Trophoblast cell (in vitro differentiated cells and primary cell): ENCODE results near the gene TP53AIP1.

Source experiments
- DNase-seq, 2 donors: peaks; one replicate each; pipeline ENCODE4 v3.0.0-alpha.2; 2016
- H2AFZ ChIP-seq: 2 replicates; pipeline ENCODE4 v1.6.1; 2013; ENCODE audit warnings: low read length, moderate library complexity, mild to moderate bottlenecking; ENCODE audit not compliant: insufficient read depth, poor library complexity
- H2AK5ac ChIP-seq: 2 replicates; pipeline ENCODE4 v1.6.1; 2013; ENCODE audit warnings: mild to moderate bottlenecking, low read length
- H2BK120ac ChIP-seq: 2 replicates; pipeline ENCODE4 v1.6.1; 2013; ENCODE audit warnings: low read length, mild to moderate bottlenecking, moderate library complexity; ENCODE audit not compliant: insufficient read depth, poor library complexity
- H2BK12ac ChIP-seq: 2 replicates; pipeline ENCODE4 v1.6.1; 2013; ENCODE audit warnings: mild to moderate bottlenecking, low read length, moderate library complexity
- H2BK5ac ChIP-seq: 2 replicates; pipeline ENCODE4 v1.6.1; 2013; ENCODE audit warnings: low read length, low read depth, moderate library complexity, mild to moderate bottlenecking; ENCODE audit not compliant: poor library complexity
- H3K14ac ChIP-seq: 2 replicates; pipeline ENCODE4 v1.6.1; 2013; ENCODE audit warnings: mild to moderate bottlenecking, low read length
- H3K18ac ChIP-seq: 2 replicates; pipeline ENCODE4 v1.6.1; 2013; ENCODE audit warnings: mild to moderate bottlenecking, low read length
- H3K23ac ChIP-seq: 2 replicates; pipeline ENCODE4 v1.6.1; 2013; ENCODE audit warnings: low read length
- H3K27ac ChIP-seq: 2 replicates; pipeline ENCODE4 v1.5.1; 2013; ENCODE audit warnings: low read depth, mild to moderate bottlenecking, inconsistent platforms, low read length, moderate library complexity
- H3K27me3 ChIP-seq: 2 replicates; pipeline ENCODE4 v1.6.1; 2013; ENCODE audit warnings: inconsistent platforms, mild to moderate bottlenecking, low read length, moderate library complexity; ENCODE audit not compliant: insufficient read depth
- H3K36me3 ChIP-seq, 2 experiments: 1 replicate in 1 of 2; 2 replicates in 1 of 2; pipeline ENCODE4 v1.6.1; 2013; ENCODE audit warnings: low read length in 2 of 2, mild to moderate bottlenecking in 2 of 2, moderate library complexity in 1 of 2; ENCODE audit not compliant: insufficient read depth in 2 of 2, control insufficient read depth in 1 of 2
- H3K4ac ChIP-seq: 2 replicates; pipeline ENCODE4 v1.6.1; 2013; ENCODE audit warnings: low read depth, mild to moderate bottlenecking, low read length, moderate library complexity
- H3K4me1 ChIP-seq, 2 experiments: 1 replicate in 1 of 2; 2 replicates in 1 of 2; pipeline ENCODE4 v1.6.1; 2013; ENCODE audit warnings: low read length in 2 of 2, mild to moderate bottlenecking in 2 of 2, moderate library complexity in 1 of 2; ENCODE audit not compliant: insufficient read depth in 2 of 2, control insufficient read depth in 1 of 2
- H3K4me2 ChIP-seq: 2 replicates; pipeline ENCODE4 v1.6.1; 2013; ENCODE audit warnings: inconsistent platforms, mild to moderate bottlenecking, low read length, moderate library complexity
- H3K4me3 ChIP-seq: 2 replicates; pipeline ENCODE4 v1.5.1; 2013; ENCODE audit warnings: mild to moderate bottlenecking, low read depth, low read length, inconsistent platforms
- H3K79me1 ChIP-seq: one replicate; pipeline ENCODE4 v1.6.1; 2013; ENCODE audit warnings: low read length
- H3K79me2 ChIP-seq: 2 replicates; pipeline ENCODE4 v1.6.1; 2013; ENCODE audit warnings: low read length, mild to moderate bottlenecking; ENCODE audit not compliant: control insufficient read depth, insufficient read depth, poor library complexity
- H3K9ac ChIP-seq: 2 replicates; pipeline ENCODE4 v1.6.1; 2013; ENCODE audit warnings: mild to moderate bottlenecking, low read length
- H3K9me3 ChIP-seq: 2 replicates; pipeline ENCODE4 v1.6.1; 2013; ENCODE audit warnings: low read depth, mild to moderate bottlenecking, control low read depth, inconsistent platforms, low read length; ENCODE audit not compliant: insufficient read depth
- H4K12ac ChIP-seq: 2 replicates; pipeline ENCODE4 v1.6.1; 2013; ENCODE audit warnings: low read depth, mild to moderate bottlenecking, low read length, moderate library complexity
- H4K8ac ChIP-seq: 2 replicates; pipeline ENCODE4 v1.6.1; 2013; ENCODE audit warnings: low read depth, mild to moderate bottlenecking, low read length, moderate library complexity
- H4K91ac ChIP-seq: one replicate; pipeline ENCODE4 v1.6.1; 2013; ENCODE audit warnings: low read depth, mild to moderate bottlenecking, low read length, moderate library complexity
- WGBS: extraction: QIAGEN DNeasy Blood & Tissue Kit; methylation state at CpG from one replicate; pipeline ENCODE4 v1.1.7; 2013; ENCODE audit warnings: missing lambda C conversion rate; ENCODE audit not compliant: insufficient read length, insufficient coverage; ENCODE audit errors: extremely low coverage; 5-methylcytosine and 5-hydroxymethylcytosine counted together

Gene TP53AIP1

GRCh38 chr11:128890216-128890542 lies 52.5 kb downstream of the TP53AIP1 start:
- no peak overlapping the region for H4K8ac ChIP-seq
- H3K36me3 ChIP-seq = no peaks in the 10 kb centered on the region
- peak overlapping the region; percentile 30 for H2AFZ ChIP-seq
- no peak overlapping the region for H3K9ac ChIP-seq
- H3K4me1 ChIP-seq = peaks cover 12 to 25% of the 10 kb centered on the region in 2 experiments
- no peak overlapping the region for H4K91ac ChIP-seq
- no peak overlapping the region for H3K27ac ChIP-seq
- H3K27me3 ChIP-seq = peaks cover 26% of the 10 kb centered on the region
- no peak overlapping the region for H2BK12ac ChIP-seq
- no peak overlapping the region for H3K23ac ChIP-seq
- no CpG with 5 or more reads among the region's 9 CpGs for WGBS
- H3K14ac ChIP-seq = no peak overlapping the region
- no peak for DNase-seq
- no peak overlapping the region for H3K18ac ChIP-seq
- H2BK120ac ChIP-seq = no peak overlapping the region
- H3K79me1 ChIP-seq = peaks cover 2% of the 10 kb centered on the region
- H4K12ac ChIP-seq = no peak overlapping the region
- no peak overlapping the region for H2BK5ac ChIP-seq
- H3K9me3 ChIP-seq = no peaks in the 10 kb centered on the region
- no peaks in the 10 kb centered on the region for H3K79me2 ChIP-seq
- H3K4me3 ChIP-seq = no peak overlapping the region
- H2AK5ac ChIP-seq = no peak overlapping the region
- H3K4me2 ChIP-seq = peak overlapping the region; percentile 76
- H3K4ac ChIP-seq = no peak overlapping the region

- Histone ChIP-seq H3K27me3 (peaks cover 26% of the 10 kb centered on the region), H4K8ac (no peak overlapping the region), H3K23ac (no peak overlapping the region), H3K9ac (no peak overlapping the region), H2BK5ac (no peak overlapping the region), H2AK5ac (no peak overlapping the region), H3K36me3 (no peaks in the 10 kb centered on the region), H2BK12ac (no peak overlapping the region), H4K12ac (no peak overlapping the region), H3K9me3 (no peaks in the 10 kb centered on the region), H3K4ac (no peak overlapping the region), H2AFZ (no peak overlapping the region), H2BK120ac (no peak overlapping the region), H3K79me2 (no peaks in the 10 kb centered on the region), H3K4me1 (peaks cover 12 to 25% of the 10 kb centered on the region in 2 experiments), H3K4me3 (no peak overlapping the region), H3K79me1 (peaks cover 2% of the 10 kb centered on the region), H3K4me2 (no peak overlapping the region), H3K18ac (no peak overlapping the region), H4K91ac (no peak overlapping the region), H3K14ac (no peak overlapping the region), H3K27ac (no peak overlapping the region)
- DNase-seq = no peak
- WGBS = no CpG with 5 or more reads among the region's 8 CpGs
Observed at GRCh38 chr11:128889657-128890213, 52.9 kb downstream of the TP53AIP1 start.

- H3K14ac ChIP-seq = no peak overlapping the region
- H2BK12ac ChIP-seq = no peak overlapping the region
- peaks cover 12 to 25% of the 10 kb centered on the region in 2 experiments for H3K4me1 ChIP-seq
- no peak overlapping the region for H3K27ac ChIP-seq
- H3K79me2 ChIP-seq = no peaks in the 10 kb centered on the region
- no peak overlapping the region for H2BK5ac ChIP-seq
- no peak overlapping the region for H2AK5ac ChIP-seq
- no peak overlapping the region for H3K4me2 ChIP-seq
- no peaks in the 10 kb centered on the region for H3K36me3 ChIP-seq
- H3K4me3 ChIP-seq = no peak overlapping the region
- no peak overlapping the region for H3K23ac ChIP-seq
- DNase-seq = no peak
- no peak overlapping the region for H3K4ac ChIP-seq
- H3K79me1 ChIP-seq = peaks cover 2% of the 10 kb centered on the region
- no peak overlapping the region for H2BK120ac ChIP-seq
- peaks cover 26% of the 10 kb centered on the region for H3K27me3 ChIP-seq
- H4K91ac ChIP-seq = no peak overlapping the region
- H3K9me3 ChIP-seq = no peaks in the 10 kb centered on the region
- no peak overlapping the region for H4K12ac ChIP-seq
- no peak overlapping the region for H3K18ac ChIP-seq
- H4K8ac ChIP-seq = no peak overlapping the region
- no peak overlapping the region for H2AFZ ChIP-seq
- WGBS = no CpG with 5 or more reads among the region's 15 CpGs
- H3K9ac ChIP-seq = no peak overlapping the region
Observed at GRCh38 chr11:128888034-128888985, 54.4 kb downstream of the TP53AIP1 start.

DNA sequence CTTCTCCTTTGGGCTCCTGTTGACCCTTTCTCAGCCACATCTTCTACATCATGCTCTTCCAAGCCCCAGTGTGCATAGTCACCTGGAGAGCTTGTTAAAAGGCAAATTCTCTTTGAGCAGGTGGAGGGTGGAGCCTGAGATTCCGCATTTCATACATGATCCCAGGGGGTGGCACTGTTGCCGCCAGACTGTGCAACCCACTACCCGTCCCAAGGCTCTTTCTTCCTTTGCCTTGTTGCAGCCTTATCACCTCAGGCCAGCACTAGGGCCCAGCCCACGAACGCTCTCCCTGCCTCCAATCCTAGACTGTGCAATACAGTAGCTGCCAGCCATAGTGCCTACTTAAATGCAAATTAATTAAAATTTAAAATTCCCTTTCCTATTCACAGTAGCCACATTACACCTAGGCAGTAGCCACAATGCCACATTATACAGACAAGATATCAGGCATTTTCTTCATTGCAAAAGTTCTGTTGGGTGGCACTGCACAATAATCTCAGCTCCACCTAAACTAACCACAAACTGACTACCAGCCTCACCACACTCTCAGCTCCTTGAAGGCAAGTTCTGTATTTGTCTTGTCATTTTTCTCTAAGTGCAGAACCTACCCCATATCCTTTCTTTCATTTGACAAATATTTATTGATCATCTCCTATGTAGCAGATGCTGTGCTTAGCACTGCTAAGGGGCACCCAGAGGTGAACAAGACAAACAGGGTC lies 56.1 kb downstream of the TP53AIP1 start:
- Histone ChIP-seq H3K23ac (no peak overlapping the region), H4K8ac (no peak overlapping the region), H3K9me3 (no peaks in the 10 kb centered on the region), H3K27me3 (peaks cover 26% of the 10 kb centered on the region), H3K4ac (no peak overlapping the region), H3K27ac (no peak overlapping the region), H2BK5ac (no peak overlapping the region), H2AFZ (no peak overlapping the region), H3K4me3 (no peak overlapping the region), H3K9ac (no peak overlapping the region), H3K4me1 (peaks cover 7 to 11% of the 10 kb centered on the region in 2 experiments), H2BK120ac (no peak overlapping the region), H4K91ac (no peak overlapping the region), H3K4me2 (no peak overlapping the region), H3K79me2 (no peaks in the 10 kb centered on the region), H2BK12ac (no peak overlapping the region), H3K18ac (no peak overlapping the region), H3K14ac (no peak overlapping the region), H3K79me1 (no peaks in the 10 kb centered on the region), H4K12ac (no peak overlapping the region), H3K36me3 (no peaks in the 10 kb centered on the region), H2AK5ac (no peak overlapping the region)
- no CpG with 5 or more reads among the region's 5 CpGs for WGBS
- no peak for DNase-seq
